Rectal smooth muscle tissue (tissue), 1 donor: Measurements from ENCODE around the gene EPHB6.

Experiments
- H3K27ac ChIP-seq: one replicate; pipeline ENCODE4 v1.7.0; 2013; ENCODE audit warnings: low read depth, low read length, inconsistent platforms
- H3K27me3 ChIP-seq: one replicate; pipeline ENCODE4 v1.7.0; 2013; ENCODE audit warnings: low read length; ENCODE audit not compliant: control insufficient read depth, insufficient read depth
- H3K36me3 ChIP-seq: one replicate; pipeline ENCODE4 v1.7.0; 2013; ENCODE audit warnings: low read length; ENCODE audit not compliant: control insufficient read depth, insufficient read depth
- H3K4me1 ChIP-seq: one replicate; pipeline ENCODE4 v1.7.0; 2013; ENCODE audit warnings: low read length; ENCODE audit not compliant: control insufficient read depth, insufficient read depth
- H3K4me3 ChIP-seq: one replicate; pipeline ENCODE4 v1.7.0; 2013; ENCODE audit warnings: low read length
- H3K9ac ChIP-seq: one replicate; pipeline ENCODE4 v1.7.0; 2013; ENCODE audit warnings: low read length

The EPHB6 gene

DNA sequence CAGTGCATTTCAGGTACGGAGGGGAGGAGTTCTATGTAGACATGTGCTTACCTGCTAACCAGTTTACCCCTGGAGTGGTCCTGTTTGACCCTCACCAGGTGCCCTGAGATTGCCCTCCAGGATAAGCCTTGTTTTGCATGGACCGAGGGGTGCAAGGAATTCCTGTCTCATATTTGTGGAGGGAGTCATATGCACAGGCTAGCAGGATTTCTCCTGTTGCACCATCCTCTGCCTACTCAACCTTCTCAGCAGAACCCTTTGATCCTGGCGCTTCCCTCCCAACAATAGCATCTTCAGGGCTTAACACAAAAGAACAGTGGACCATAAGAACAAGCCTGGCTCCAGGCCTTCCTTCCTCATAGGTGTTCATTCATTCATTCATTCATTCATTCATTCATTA, 23.4 kb downstream of the EPHB6 start:
- H3K27me3 ChIP-seq = no peaks in the 10 kb centered on the region

DNA sequence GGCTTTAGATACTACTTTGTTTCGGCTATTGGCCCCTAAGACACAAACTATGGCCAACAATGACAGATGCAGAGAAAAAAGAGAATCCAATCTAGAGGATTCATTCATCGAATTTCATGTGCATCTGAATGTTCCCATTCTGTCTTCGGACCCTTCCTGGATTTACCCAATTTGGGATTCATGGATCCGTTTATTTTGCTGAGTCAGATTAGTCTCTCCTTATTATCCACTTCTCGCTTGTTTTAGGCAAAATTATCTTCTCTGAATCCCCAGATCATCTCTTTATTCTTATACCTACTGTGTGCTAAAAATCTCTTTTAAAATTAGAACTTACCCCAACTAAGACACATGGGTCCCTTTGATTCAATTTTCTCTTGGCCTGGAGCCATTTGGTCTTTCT, 24.2 kb downstream of the EPHB6 start:
- no peaks in the 10 kb centered on the region for H3K27me3 ChIP-seq
- H3K4me1 ChIP-seq = no peaks in the 10 kb centered on the region
- H3K9ac ChIP-seq = no peak overlapping the region
- H3K36me3 ChIP-seq = no peaks in the 10 kb centered on the region
- H3K27ac ChIP-seq = no peak overlapping the region
- H3K4me3 ChIP-seq = no peak overlapping the region

More for the DNA sequence above, 23.4 kb downstream of the EPHB6 start:
- no peak overlapping the region for H3K9ac ChIP-seq
- no peak overlapping the region for H3K4me3 ChIP-seq
- no peak overlapping the region for H3K27ac ChIP-seq
- H3K4me1 ChIP-seq = no peaks in the 10 kb centered on the region
- no peaks in the 10 kb centered on the region for H3K36me3 ChIP-seq

DNA sequence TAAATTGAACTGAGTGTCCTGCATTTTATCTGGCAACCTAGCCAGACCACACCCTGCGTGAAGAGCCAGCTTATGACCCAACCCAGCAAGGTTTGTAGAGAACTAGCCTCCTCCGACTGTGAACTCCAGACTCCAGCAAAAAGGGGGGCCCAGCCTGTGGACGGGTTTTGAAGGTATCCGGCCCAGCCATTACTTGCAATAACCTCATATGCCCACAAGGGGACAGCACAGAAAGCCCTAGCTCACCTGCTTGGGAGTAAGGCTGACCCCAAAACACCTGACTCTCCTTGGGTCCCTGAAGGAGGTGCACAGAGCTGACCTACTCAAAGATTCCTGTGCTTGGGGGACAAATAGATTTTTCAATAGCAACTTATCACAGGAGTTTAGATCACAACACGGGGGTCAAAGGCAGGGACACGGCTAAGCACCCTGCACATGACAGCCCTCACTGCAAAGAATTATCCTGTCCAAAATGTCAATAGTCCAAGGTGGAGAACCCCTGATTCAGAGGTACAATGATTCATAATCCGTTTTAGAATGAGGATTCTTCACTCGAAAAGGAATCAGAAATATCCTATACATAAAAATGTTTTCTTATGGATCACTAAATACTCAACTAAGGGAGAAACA, 26.1 kb downstream of the EPHB6 start:
- H3K4me1 ChIP-seq = no peaks in the 10 kb centered on the region
- H3K4me3 ChIP-seq = no peak overlapping the region
- H3K27ac ChIP-seq = no peak overlapping the region
- no peak overlapping the region for H3K9ac ChIP-seq
- no peaks in the 10 kb centered on the region for H3K27me3 ChIP-seq
- H3K36me3 ChIP-seq = no peaks in the 10 kb centered on the region

DNA sequence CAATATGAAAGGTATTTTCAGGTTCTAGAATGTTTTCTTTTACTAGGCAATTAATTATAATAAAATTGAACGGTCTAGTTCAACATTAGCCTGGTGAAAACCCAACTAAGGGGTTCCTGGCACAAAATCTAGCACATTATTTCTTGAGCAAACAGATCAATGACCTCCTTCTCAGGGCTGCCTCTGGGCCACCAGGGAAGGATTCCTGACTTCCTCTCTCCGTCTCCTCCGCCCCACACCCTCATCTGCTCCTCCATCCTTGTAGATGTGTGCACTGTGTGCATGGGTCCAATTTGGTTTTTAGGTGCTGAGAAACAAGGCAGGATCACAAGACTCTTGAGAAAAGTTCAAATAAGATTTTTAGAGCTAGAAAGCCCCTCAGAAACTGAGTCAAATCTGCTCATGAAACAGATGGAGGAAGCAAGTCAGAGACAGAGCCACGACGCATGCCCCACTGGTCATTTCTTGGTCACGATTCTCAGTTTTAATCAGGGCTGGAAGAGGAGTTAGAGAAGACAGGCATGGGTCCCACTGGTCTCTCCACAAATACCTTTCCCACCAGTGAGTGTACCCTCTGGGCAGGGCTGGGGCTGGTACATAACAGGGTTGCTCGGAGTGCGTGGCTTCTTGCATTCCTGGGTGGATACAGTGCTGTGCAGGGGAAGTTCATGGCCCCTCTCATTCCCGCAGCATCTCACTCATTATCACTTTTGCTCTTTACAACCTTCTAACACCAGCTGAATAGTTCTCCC, 26.9 kb downstream of the EPHB6 start:
- Histone ChIP-seq H3K27ac (no peak overlapping the region), H3K4me3 (no peak overlapping the region), H3K4me1 (no peaks in the 10 kb centered on the region), H3K9ac (no peak overlapping the region), H3K27me3 (no peaks in the 10 kb centered on the region), H3K36me3 (no peaks in the 10 kb centered on the region)

DNA sequence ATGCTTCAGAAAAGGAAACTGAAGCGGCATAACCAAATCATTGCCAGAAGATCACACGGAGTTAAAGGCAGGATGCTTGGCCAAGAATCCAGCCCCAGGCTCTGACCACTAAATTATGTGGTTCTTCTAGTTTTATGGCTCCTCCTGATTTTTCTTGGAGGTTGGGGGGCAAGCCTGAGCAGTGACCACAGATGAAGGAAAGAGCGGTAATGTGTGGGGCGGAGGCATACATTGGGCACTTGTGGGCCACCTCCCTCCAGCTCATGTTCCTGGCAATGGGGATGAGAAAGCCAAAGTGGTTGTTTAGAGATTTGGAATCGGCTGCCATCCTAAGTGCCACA, 27.4 kb downstream of the EPHB6 start:
- no peaks in the 10 kb centered on the region for H3K27me3 ChIP-seq
- no peak overlapping the region for H3K27ac ChIP-seq
- no peaks in the 10 kb centered on the region for H3K36me3 ChIP-seq
- no peak overlapping the region for H3K9ac ChIP-seq
- H3K4me1 ChIP-seq = no peaks in the 10 kb centered on the region
- H3K4me3 ChIP-seq = no peak overlapping the region

DNA sequence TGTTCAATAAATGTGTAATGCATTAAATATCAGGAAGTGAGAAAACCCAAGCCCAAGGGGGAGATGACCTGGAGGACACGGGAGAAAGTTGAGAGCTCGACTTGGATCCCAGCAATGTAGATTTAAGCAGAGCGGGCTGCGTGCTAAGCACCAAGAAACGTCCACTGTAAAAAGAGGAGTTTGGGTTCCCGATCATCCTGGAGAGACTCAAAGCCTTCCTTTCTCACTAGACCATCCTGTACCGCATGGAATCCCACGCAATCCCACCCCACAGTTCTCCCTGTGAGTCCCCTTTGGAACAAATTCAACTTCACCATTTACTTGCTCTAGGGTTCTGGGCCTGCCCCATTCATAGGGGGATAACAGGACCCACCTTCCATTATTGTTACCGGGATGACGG, 28.3 kb downstream of the EPHB6 start:
- H3K27me3 ChIP-seq = no peaks in the 10 kb centered on the region
- no peak overlapping the region for H3K27ac ChIP-seq
- no peaks in the 10 kb centered on the region for H3K36me3 ChIP-seq
- H3K4me1 ChIP-seq = no peaks in the 10 kb centered on the region
- H3K4me3 ChIP-seq = no peak overlapping the region
- H3K9ac ChIP-seq = no peak overlapping the region

DNA sequence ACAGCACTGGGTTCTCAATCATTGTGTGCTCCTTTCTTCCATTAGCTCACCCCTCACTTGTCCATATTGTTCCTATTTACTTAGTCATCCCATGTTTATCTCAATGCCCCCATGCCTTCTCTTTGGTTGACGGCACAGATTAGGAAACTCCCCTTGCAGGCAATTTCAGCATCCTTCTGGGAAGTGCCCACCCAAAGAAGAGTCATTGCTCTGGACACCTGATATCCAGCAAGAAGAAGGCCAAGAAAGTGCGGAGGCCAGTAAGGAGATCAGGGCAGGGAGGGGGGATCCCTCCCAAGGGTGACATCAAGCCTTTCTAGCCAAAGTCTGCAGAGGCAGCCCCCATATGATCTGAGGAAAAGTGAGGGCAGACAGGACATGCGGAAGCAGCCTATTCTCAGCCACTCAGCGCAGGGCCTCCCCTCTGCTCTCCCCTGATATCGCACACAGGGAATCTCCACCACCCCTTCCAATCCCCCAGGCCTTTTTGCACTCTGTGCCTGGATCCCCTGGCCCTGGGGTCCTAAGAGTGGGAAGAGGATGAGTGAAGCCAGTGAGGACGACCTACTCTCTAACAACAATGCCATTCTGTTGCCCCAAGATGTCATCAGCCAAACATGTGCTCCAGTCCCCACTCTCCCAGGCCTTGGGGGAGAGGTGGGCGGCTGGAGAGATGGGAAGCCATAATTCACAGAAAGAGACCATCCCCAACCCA, 28.9 kb downstream of the EPHB6 start:
- H3K27ac ChIP-seq = no peak overlapping the region
- H3K27me3 ChIP-seq = no peaks in the 10 kb centered on the region
- H3K4me3 ChIP-seq = no peak overlapping the region
- H3K9ac ChIP-seq = no peak overlapping the region
- no peaks in the 10 kb centered on the region for H3K4me1 ChIP-seq
- no peaks in the 10 kb centered on the region for H3K36me3 ChIP-seq

DNA sequence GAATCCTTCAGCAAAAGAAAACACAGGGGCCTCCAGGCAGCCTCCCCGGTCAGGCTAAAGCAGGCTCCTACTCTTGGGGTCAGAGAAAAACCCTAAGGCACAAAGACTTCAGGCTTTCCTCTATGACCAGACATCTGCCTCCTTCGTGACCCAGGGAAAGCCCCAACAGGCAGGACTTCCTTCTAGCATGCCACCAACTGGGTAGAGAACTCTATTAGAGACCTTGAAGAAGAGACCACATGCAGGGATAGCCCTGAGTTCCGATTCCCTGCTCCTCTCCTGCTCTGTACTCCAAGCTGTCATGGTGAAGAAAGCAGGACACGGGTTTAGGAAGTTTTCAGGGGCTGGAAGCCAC, 29.4 kb downstream of the EPHB6 start:
- H3K27ac ChIP-seq = no peak overlapping the region

DNA sequence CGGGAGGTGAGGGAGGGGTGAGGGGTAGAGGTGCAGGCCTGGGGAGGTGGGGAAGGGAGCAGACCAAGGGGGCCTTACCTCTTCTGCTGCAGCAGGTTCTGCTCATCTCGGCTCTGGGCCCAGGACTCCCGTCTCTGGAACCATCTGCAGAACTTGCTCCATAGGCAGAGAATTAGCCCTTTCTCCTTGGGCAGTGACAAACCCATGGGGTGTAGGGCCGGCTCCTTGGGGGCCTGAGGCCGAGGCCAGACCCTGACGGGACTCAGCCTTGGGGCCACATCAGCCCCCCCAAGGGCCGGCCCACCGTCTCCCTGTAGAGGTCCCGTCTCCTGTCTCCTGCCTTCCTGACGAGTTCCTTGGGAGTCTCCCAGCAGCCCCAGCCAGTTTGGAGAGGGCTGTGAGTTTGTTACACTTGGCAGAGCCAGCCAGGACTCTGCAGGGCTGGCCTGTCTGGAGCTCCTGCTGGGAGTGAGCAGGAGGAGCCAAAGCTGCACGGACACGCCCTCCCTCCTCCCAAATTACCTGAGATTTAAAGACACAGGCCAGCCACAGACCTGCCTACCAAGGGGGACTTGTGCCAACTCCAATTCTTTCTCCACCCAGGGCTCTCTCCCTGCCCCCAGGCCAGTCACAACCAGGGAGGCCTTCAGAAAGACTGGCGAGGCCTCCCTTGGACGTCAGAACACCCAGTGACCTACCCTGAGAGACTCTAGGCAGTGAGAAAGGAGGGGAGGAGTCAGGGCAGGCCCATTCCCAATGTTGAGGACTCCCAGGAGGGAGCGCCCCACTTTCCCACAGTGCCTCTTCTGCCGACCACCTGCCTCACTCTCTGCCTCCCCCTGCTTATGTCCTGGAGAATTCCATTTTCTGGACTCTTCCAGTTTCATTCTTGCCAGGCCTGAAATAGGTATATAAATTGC, 30.7 kb downstream of the EPHB6 start, which contains the start of gene TRPV6:
TRPV6 (minus strand) TSS at position 435 of the 920 bp plus-strand sequence.
- Histone ChIP-seq H3K27ac (no peak within 1 kb of the TSS), H3K9ac (no peak within 1 kb of the TSS), H3K4me3 (no peak within 1 kb of the TSS), H3K36me3 (no peaks in the 10 kb centered on the region), H3K4me1 (no peaks in the 10 kb centered on the region), H3K27me3 (no peaks in the 10 kb centered on the region)

More for the DNA sequence above, 29.4 kb downstream of the EPHB6 start:
- no peaks in the 10 kb centered on the region for H3K36me3 ChIP-seq
- H3K27me3 ChIP-seq = no peaks in the 10 kb centered on the region
- no peaks in the 10 kb centered on the region for H3K4me1 ChIP-seq
- no peak overlapping the region for H3K4me3 ChIP-seq
- no peak overlapping the region for H3K9ac ChIP-seq

DNA sequence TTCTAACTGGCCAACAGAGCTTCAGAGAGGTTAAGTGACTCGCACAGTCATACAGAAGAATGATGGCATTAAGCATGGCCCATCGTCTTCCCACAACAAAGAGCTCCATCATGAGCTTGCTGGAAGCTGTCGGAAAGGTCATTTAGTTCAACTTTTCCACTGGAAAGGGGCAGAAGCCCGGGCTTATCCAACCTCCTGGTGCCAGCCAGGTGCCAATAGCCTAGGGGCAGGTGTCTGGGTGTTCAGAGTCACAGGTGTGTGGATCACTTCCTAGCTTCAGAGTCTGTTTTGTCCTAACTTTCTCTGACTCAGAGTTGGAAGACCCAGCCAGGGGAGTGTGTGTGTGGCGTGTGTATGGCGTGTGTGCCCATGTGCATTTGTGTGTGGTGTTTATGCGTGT, 32.0 kb downstream of the EPHB6 start:
- Histone ChIP-seq H3K36me3 (no peaks in the 10 kb centered on the region), H3K9ac (no peak overlapping the region), H3K4me1 (no peaks in the 10 kb centered on the region), H3K4me3 (no peak overlapping the region), H3K27ac (no peak overlapping the region), H3K27me3 (no peaks in the 10 kb centered on the region)

DNA sequence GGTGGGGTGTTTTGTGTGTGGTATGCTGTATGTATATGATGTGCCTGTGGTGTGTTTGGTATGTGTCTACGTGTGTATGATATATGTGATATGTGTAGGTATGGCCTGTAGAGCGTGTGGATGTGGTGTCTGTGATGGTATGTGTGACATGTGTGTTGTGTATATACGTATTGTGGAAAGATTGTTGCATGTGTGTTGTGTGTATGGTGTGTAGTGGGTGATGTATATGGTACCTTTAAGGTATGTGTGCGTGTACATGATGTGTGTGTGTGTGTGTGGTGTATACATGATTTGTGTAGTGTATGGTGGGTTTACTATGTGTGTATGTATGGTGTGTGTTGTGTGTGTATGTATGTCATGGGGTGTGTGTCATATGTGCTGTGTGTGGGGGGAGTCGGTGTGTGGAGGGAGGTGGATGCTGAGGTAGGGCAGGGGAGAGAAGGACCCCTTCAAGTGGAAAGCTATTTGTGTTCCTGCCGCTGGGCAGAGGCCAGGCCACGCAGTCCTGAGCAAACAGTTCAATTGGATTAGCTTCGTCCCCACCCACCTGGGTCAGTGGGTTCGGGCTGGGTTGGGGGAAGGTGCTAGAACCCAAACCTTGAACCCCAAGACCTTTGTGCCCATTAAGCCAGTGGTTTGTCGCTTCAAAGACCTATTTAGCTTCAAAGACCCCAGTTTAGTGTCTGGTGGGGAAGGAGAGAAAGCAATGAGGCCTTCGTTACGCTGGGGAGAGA, 32.6 kb downstream of the EPHB6 start:
- Histone ChIP-seq H3K36me3 (no peaks in the 10 kb centered on the region), H3K4me1 (no peaks in the 10 kb centered on the region), H3K4me3 (no peak overlapping the region), H3K27me3 (no peaks in the 10 kb centered on the region), H3K9ac (no peak overlapping the region), H3K27ac (no peak overlapping the region)
